ENCODE data around the gene GRIK4.

GRIK4 gene

DNA sequence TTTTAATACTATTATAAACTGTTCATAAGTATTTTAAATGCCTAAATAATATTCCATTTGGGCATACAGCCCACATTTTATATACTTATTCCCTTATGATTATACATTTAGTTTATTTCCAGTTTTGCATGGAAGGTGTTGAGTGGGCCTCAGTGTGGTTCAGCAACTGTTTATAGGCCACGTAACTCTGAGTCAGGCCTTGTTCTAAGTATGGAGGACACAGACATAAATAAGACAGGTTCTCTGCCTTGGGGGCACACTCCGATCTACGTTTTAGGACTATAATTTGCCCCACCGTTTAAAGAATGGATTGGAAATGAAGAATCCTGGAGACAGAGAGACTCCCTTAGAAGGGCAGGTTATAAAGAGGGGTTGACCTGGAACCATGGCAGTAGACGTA is 300.2 kb downstream of the GRIK4 start:
- Mint-ChIP-seq H3K36me3 (ENCODE audit: low read depth) (no peaks in the 10 kb centered on the region), H3K27me3 (peaks cover 17% of the 10 kb centered on the region), H3K4me1 (ENCODE audit: low read depth) (no peaks in the 10 kb centered on the region), H3K27ac (no peak overlapping the region), H3K4me3 (no peak overlapping the region), H3K9me3 (no peaks in the 10 kb centered on the region)
- no peak for DNase-seq

DNA sequence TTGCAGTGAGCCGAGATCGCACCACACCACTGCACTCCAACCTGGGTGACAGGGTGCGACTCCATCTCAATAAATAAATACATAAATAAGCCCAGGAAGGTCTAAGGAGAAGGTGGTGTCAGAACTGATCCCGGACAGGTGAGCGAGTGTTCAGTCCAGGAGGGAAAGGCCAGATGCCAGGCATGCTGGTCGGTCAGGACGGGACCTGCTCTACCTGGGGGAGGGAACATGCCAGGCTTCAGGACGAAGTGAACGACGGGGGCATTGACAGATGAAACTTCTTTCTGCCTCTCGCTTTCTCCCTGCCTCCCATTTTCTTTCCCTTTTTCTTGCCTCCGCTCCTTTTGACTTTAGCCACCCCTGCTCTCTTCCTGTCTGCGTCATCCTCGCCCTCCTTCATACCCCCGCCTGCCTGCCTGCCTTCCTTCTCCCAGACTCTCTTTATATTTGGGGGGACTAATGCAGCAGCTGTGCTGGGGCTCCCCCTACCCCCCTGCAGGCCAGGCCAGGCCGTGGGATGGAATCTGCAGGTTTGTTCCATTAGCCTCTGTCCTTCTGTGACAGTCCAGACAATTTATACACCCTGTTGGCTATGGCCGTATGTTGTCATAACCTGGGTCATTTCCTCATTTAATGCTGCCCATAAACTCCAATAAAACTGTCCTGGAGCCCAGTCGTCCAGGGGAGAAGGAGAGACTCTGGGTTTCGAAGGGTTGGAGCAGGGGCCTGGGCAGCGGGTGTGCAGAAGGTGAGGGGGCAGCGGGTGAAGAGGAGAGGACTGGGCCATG is 303.2 kb downstream of the GRIK4 start:
- DNase-seq: no peak
- H3K4me1 Mint-ChIP-seq (ENCODE audit: low read depth): no peaks in the 10 kb centered on the region
- H3K9me3 Mint-ChIP-seq: no peaks in the 10 kb centered on the region
- no peak overlapping the region for H3K4me3 Mint-ChIP-seq
- H3K36me3 Mint-ChIP-seq (ENCODE audit: low read depth): no peaks in the 10 kb centered on the region
- H3K27me3 Mint-ChIP-seq: peaks cover 28% of the 10 kb centered on the region
- no peak overlapping the region for H3K27ac Mint-ChIP-seq

DNA sequence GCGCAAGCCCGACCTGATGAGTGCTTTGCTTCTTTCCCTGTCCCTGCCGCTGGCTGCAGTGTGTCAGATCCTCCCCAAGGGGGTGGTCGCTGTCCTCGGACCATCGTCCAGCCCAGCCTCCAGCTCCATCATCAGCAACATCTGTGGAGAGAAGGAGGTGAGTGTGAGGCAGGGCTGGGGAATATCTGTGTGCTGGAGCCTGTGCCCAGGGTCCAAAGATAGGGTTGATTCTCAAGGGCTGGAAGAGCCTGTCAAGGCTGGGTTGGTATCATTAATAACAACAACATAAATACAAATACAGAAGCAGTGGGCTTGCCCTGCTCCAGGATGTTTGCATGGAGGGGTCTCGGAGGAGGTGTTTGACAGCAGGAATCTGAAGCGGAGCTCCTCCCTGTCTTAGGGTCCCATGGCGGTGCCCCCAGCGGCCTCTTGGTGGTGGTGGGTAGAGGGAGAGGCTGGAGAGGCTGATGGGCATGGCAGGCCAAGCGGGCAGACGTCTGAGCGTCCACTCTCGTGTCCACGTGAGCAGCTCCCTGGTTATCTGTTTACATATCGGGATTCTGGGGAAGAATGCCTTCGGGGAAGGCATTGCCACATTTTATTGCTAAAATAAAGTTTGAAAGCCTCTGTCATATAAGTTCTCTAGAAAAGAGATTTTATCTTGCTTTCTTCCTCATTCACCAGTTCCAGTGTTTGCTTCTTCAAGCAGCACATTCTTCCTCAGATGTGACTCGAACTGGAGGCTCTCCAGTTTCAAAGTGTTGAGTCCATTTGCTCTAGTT is 304.0 kb downstream of the GRIK4 start:
- no peak overlapping the region for H3K27ac Mint-ChIP-seq
- H3K27me3 Mint-ChIP-seq: peaks cover 32% of the 10 kb centered on the region
- no peak for DNase-seq
- no peaks in the 10 kb centered on the region for H3K36me3 Mint-ChIP-seq (ENCODE audit: low read depth)
- no peaks in the 10 kb centered on the region for H3K4me1 Mint-ChIP-seq (ENCODE audit: low read depth)
- H3K9me3 Mint-ChIP-seq: no peaks in the 10 kb centered on the region
- H3K4me3 Mint-ChIP-seq: no peak overlapping the region

DNA sequence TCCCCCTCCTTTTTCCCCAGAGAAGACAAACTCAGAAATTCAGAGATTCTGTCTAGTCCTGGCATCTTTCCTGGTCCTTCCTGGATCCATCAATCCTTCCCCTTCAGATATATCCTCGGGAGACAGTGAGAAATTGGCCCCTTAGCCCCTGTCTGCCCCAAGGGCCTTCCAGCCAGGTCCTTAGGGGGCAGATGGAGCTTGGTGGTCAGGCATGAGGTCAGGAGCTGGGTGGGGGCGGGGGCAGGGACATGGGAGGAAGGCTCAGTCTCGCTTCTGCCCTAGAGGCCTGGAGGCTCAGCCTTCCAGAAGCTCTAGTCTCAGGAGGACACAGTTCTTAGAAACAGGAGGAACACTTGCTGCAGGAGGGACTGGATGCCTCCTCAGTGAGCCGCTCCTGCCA is 304.6 kb downstream of the GRIK4 start:
- H3K4me1 Mint-ChIP-seq (ENCODE audit: low read depth): no peaks in the 10 kb centered on the region
- H3K27me3 Mint-ChIP-seq: peaks cover 32% of the 10 kb centered on the region
- H3K9me3 Mint-ChIP-seq: no peaks in the 10 kb centered on the region
- no peak for DNase-seq
- no peak overlapping the region for H3K27ac Mint-ChIP-seq
- H3K4me3 Mint-ChIP-seq: no peak overlapping the region
- no peaks in the 10 kb centered on the region for H3K36me3 Mint-ChIP-seq (ENCODE audit: low read depth)

DNA sequence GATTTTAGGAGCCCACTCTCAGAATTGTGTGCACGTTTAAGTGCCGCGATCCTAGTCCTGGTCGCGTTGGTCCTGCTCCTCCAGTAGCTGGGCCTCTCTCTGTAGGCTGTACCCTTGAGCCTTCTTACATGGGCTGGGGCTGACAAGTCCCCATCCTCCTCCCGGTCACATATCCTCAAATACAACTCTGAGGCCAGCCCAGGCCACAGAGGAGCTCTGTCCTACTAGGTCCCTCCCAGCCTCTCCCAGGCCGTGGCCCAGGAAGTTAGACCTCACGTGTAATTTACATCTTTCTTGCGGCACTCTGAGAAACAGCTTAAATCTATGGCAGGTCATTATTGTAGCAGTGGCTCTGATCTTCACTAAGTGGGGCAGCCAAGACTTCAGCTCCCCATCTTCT is 305.2 kb downstream of the GRIK4 start:
- no peak for DNase-seq
- Mint-ChIP-seq H3K9me3 (no peaks in the 10 kb centered on the region), H3K4me3 (no peak overlapping the region), H3K27me3 (peaks cover 32% of the 10 kb centered on the region), H3K27ac (no peak overlapping the region), H3K36me3 (ENCODE audit: low read depth) (no peaks in the 10 kb centered on the region), H3K4me1 (ENCODE audit: low read depth) (no peaks in the 10 kb centered on the region)

DNA sequence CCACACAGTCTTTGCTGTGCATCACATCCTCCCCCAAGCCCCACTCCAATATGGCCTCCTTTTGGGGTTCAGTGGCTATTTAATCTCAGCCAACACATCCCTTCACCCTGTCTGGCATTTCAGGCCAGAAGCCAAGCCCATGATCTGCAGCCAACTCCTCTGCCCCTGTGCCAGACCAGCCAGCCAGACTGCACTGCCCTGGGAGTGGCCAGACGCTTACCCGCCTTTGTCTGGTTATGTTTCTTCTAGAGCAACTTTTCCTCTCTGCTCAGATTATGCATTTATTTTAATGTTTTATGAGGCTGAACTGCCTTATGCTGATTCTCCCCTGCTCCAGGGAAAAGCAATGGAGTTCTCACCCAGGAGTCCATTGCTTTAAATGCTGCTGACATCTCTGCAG is 305.6 kb downstream of the GRIK4 start:
- Mint-ChIP-seq H3K9me3 (no peaks in the 10 kb centered on the region), H3K4me3 (no peak overlapping the region), H3K36me3 (ENCODE audit: low read depth) (no peaks in the 10 kb centered on the region), H3K27me3 (peaks cover 32% of the 10 kb centered on the region), H3K4me1 (ENCODE audit: low read depth) (no peaks in the 10 kb centered on the region), H3K27ac (no peak overlapping the region)
- no peak for DNase-seq

DNA sequence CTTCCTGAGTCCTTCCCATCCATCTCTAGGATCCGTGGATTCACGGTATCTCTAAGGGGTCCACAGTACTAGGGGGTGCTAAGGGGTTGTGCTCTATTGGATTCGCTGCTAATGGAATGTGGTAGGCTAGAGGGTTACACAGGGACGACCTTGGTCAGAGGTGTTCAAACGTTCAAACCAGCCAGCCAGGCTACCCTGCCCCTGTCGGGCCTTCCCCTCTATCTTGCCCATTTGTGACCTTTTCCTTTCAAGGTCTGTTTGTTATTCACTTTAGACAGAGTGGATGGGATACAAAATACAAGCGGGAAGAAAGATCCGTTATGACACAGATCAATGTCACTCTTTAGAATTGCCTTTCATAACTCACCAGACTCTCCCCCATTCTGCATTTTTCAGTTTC is 306.5 kb downstream of the GRIK4 start:
- Mint-ChIP-seq H3K36me3 (ENCODE audit: low read depth) (no peaks in the 10 kb centered on the region), H3K9me3 (no peaks in the 10 kb centered on the region), H3K27me3 (peaks cover 32% of the 10 kb centered on the region), H3K27ac (no peak overlapping the region), H3K4me3 (no peak overlapping the region), H3K4me1 (ENCODE audit: low read depth) (no peaks in the 10 kb centered on the region)
- no peak for DNase-seq

DNA sequence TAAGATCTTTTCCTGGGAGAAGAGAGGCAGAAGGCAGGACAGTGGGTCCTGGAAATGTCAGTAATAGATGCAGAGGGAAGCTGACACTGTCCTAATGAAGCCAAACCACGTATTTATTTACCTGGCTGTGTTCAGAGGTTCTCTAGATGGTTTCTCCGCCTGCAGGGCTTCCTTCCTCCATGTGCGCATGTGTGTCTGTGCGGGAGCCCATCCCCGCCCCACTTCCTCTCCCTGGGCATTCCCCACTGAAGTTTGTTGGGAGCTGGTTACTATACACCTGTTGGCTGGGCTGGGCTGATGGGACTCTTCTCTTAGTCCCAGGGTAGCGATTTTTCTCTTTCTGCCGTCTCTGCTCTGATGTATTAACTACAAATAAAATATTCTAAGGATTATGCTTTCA is 307.5 kb downstream of the GRIK4 start:
- Mint-ChIP-seq H3K9me3 (no peaks in the 10 kb centered on the region), H3K36me3 (ENCODE audit: low read depth) (no peaks in the 10 kb centered on the region), H3K27me3 (peaks cover 32% of the 10 kb centered on the region), H3K4me3 (no peak overlapping the region), H3K4me1 (ENCODE audit: low read depth) (no peaks in the 10 kb centered on the region), H3K27ac (no peak overlapping the region)
- no peak for DNase-seq

DNA sequence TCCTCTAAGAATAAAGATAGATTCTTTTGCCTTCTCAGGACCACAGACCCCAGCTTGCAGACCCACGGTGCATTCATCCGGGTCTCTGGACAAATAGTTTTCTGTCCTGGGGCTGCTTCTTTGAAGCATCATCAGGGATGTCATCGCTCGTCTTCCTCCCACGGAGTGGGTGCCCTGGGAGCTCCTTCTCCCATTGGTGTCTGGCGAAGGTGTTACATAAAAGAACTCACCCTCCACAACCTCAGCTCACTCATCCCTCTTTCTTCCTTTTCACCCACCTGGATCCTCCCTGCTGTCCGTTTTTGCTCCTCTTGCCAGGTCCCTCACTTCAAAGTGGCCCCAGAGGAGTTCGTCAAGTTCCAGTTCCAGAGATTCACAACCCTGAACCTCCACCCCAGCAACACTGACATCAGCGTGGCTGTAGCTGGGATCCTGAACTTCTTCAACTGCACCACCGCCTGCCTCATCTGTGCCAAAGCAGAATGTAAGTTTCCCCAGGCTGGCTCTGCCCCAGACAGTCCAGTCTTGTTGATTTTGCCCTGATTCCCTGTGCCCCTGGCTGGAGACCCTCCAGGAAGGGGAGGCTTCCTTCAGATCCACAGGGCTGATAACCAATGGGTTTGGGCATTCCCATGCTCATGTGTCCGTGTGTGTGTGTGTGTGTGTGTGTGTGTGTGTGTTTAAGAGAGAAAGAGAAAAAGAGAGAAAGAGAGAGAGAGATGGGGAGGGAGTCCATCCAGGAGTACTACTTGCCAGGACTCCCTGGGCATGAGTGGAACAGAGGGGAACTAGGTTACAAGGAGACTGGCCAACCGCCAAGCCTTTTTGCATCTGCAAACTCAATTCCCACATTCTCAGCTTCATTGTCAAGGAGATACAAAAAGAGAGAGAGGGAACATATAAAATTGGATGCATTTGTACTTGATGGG is 308.2 kb downstream of the GRIK4 start:
- Mint-ChIP-seq H3K4me3 (no peak overlapping the region), H3K27ac (no peak overlapping the region), H3K4me1 (ENCODE audit: low read depth) (no peaks in the 10 kb centered on the region), H3K36me3 (ENCODE audit: low read depth) (no peaks in the 10 kb centered on the region), H3K9me3 (no peaks in the 10 kb centered on the region), H3K27me3 (peaks cover 32% of the 10 kb centered on the region)
- DNase-seq: no peak

DNA sequence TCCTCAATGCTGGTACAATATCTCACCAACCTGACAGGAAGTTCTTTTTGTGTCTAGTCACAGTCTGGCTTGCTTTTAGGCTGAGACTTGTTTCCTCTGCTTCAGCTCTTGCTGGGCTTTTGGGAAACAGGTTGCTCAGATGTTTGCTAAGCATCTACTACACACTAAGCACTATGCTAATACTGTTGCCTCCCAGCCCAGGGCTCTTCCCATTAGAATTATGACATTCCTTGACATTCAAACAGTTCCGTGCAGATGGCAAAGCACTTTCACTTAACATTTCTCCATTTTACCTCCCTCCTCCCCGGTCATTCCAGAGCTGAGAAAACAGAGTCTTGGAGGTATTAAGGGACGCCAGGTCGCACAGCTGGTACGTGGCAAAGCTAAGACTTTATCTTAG is 311.6 kb downstream of the GRIK4 start:
- Mint-ChIP-seq H3K4me1 (ENCODE audit: low read depth) (no peaks in the 10 kb centered on the region), H3K27ac (no peak overlapping the region), H3K4me3 (no peak overlapping the region), H3K36me3 (ENCODE audit: low read depth) (no peaks in the 10 kb centered on the region), H3K27me3 (peaks cover 21% of the 10 kb centered on the region), H3K9me3 (no peaks in the 10 kb centered on the region)
- no peak for DNase-seq

DNA sequence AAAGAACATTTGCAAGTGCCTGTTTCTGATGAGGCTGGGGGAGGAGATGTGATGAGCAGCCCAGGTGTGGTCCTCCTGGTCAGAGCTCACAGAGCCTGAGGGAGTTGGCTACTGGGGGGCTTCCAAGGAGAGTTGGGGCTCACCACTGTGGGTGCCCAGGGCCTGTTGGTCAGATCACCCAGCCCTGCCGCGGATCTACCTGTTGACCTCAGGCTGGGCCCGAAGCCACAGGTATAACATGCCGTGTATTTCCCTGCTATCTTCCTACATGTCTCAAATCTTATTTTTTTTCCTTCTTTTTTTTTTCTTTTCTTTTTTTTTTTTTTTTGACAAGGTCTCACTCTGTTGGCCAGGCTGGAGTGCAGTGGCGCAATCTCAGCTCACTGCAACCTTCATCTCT is 312.7 kb downstream of the GRIK4 start:
- Mint-ChIP-seq H3K9me3 (no peaks in the 10 kb centered on the region), H3K4me3 (no peak overlapping the region), H3K27ac (no peak overlapping the region), H3K27me3 (peaks cover 18% of the 10 kb centered on the region), H3K36me3 (ENCODE audit: low read depth) (no peaks in the 10 kb centered on the region), H3K4me1 (ENCODE audit: low read depth) (no peaks in the 10 kb centered on the region)
- DNase-seq: no peak

DNA sequence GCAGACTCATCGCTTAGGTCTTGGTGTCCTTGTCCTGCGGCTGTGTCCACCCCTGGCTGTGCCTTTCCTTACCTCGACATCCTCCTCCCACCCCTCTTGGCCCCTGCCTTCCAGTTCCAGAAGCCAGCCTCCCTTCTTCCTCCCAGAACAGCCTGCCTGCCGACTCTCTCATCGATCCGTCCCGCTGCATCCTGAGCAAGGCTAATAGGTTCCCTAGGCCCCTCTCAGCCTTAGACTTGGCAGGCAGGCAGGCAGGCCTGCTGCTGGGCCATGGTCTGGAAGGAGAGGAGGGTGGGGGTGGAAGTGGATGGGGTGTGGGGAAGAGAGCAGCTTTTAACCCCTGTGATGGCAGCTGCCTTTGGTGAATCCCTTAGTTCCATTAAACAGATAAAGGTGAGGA is 315.6 kb downstream of the GRIK4 start:
- Mint-ChIP-seq H3K27ac (no peak overlapping the region), H3K4me3 (no peak overlapping the region), H3K4me1 (ENCODE audit: low read depth) (no peaks in the 10 kb centered on the region), H3K36me3 (ENCODE audit: low read depth) (no peaks in the 10 kb centered on the region), H3K9me3 (no peaks in the 10 kb centered on the region), H3K27me3 (peaks cover 20% of the 10 kb centered on the region)
- no peak for DNase-seq

DNA sequence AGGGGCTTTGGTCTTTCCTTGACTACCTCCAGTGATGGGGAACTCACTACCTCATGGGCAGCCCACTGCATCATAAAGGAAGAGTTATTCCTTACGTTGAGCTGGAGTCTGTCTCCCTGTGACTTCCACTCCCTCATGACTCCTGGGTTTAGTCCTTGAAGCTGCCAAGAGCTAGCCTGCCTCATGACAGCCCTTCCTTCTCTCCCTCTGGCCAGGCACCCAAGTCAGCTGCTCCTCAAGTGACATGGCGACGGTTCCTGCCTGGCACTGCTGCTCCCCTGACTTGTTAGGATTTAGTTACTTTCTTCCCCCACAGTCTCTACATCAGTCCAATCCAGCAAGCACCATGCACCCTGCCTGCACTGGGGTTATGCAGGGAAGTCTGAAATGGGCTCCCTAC is 316.3 kb downstream of the GRIK4 start:
- Mint-ChIP-seq H3K27me3 (peaks cover 20% of the 10 kb centered on the region), H3K27ac (no peak overlapping the region), H3K4me1 (ENCODE audit: low read depth) (no peaks in the 10 kb centered on the region), H3K4me3 (no peak overlapping the region), H3K9me3 (no peaks in the 10 kb centered on the region), H3K36me3 (ENCODE audit: low read depth) (no peaks in the 10 kb centered on the region)
- no peak for DNase-seq

DNA sequence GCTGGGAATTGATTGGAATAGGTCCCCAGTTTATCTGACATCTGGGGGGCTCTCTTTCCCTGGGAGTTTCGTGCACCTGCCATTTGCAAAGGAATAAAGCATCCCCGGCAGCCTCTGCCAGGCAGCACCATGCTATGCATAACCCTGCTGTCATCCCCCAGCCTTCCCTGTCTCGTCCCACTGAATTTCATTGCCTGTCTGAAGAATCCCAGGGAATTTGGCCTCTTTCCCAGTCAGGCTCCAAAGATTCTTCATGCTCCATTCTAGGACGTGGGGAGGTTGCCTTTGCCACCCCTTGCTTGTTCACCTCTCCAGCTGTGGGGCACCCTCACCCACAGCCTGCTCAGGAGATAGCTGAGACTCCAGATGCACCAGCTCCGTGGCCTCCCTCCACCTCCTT is 317.3 kb downstream of the GRIK4 start:
- Mint-ChIP-seq H3K9me3 (no peaks in the 10 kb centered on the region), H3K27ac (no peak overlapping the region), H3K27me3 (peaks cover 23% of the 10 kb centered on the region), H3K4me1 (ENCODE audit: low read depth) (no peaks in the 10 kb centered on the region), H3K36me3 (ENCODE audit: low read depth) (no peaks in the 10 kb centered on the region), H3K4me3 (no peak overlapping the region)
- no peak for DNase-seq
